ENCODE results near the gene FALEC.

FALEC gene

DNA sequence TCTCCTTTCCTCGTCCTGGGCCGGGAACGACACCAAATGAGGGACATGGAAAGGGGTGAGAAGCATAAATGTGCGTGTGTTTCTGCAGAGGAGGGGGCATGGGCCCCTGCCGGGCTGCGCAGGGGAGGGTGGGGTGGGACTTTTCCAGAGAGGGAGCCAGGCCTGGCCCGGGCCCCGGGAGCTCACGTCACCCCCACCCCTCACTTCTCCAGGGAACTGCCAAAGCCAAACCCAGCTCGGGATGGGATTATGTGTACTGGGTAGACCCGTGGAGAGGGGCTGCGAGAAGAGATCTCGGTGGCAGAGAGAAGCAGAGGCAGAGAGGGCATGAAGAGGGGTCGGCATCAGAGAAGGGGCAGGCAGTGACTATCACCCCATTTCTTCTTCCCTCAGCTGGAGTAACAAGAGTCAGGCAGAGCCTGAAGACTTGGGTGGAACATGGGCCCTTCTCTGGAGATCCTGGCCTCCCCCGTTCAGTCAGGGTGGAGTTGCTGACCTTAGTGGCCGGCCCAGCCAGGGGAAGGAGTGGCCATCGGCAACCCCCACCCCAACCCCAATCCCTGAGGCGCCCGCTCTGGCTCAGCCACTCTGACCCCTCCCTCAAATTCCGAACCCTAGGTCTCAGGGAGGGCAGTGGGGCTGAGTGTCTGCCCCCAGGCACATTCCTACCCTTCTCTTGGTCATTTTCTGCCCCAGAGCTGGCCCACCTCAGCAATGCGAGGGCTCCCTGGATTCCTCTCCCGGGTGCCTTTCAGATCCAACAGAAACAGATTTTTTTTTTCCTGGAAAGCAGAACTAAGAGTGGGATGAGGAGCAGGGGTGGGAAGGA is 34.9 kb downstream of the FALEC start:
- POLR2A ChIA-PET = interaction anchor here (0.9 to 1.7 kb wide), 2 partner anchors 10 to 13 kb away, joined by 3 to 8 read pairs; no protein-coding TSS in a partner anchor

DNA sequence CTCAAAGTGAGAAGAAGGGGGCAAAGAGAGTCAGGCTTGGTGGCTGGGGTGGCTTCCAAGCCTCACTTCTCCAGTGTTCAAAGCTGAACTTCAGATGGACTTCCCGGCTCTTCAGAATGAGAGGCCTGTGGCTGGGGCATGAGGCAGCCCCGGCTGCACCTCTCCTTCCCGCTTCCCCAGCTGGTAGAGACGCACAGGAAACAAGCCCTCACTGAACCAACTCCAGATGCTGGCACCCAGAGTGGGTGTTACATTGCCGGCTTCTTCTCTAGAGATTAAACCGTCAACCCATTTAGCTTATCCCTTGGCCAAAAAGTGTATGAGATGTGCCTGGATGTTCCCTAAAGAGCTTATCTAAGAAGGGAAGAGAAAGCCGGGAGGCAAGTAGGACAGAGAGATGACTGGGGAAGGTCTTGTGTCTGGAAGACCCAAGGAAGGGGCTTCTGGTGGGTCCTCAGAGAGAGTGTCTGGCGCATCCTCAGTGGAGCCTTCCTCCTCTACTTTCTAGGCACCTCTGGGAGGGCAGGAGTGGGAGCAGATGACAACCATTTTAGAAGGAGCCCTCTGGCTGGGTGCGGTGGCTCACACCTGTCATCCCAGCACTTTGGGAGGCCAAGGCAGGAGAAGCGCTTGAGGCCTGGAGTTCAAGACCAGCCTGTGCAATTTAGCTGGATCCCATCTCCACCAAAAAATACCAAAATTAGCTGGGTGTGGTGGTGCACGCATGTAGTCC is 35.7 kb downstream of the FALEC start:
- CTCF ChIA-PET = interaction anchor here (0.9 to 13.4 kb wide), 9 partner anchors 8 to 296 kb away, joined by 3 to 133 read pairs (median 4); no protein-coding TSS in a partner anchor
- no peak overlapping the region for H3K4me3 ChIP-seq (ENCODE audit: low read depth, low read length)
- TF ChIP-seq, protein P1, sequence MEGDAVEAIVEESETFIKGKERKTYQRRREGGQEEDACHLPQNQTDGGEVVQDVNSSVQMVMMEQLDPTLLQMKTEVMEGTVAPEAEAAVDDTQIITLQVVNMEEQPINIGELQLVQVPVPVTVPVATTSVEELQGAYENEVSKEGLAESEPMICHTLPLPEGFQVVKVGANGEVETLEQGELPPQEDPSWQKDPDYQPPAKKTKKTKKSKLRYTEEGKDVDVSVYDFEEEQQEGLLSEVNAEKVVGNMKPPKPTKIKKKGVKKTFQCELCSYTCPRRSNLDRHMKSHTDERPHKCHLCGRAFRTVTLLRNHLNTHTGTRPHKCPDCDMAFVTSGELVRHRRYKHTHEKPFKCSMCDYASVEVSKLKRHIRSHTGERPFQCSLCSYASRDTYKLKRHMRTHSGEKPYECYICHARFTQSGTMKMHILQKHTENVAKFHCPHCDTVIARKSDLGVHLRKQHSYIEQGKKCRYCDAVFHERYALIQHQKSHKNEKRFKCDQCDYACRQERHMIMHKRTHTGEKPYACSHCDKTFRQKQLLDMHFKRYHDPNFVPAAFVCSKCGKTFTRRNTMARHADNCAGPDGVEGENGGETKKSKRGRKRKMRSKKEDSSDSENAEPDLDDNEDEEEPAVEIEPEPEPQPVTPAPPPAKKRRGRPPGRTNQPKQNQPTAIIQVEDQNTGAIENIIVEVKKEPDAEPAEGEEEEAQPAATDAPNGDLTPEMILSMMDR (IDR thresholded peaks at IDR 0.05; ENCODE audit: insufficient read depth, low read length, missing control alignments) = no peak
- POLR2A ChIA-PET = interaction anchor here (0.9 to 1.7 kb wide), 2 partner anchors 9 to 13 kb away, joined by 3 to 8 read pairs; no protein-coding TSS in a partner anchor
- DNase-seq (ENCODE audit: low read depth, low spot score) = no peak

More for the DNA sequence above, 34.9 kb downstream of the FALEC start:
- DNase-seq (ENCODE audit: low read depth, low spot score) = no peak
- TF ChIP-seq, protein P1 (IDR thresholded peaks at IDR 0.05; ENCODE audit: insufficient read depth, low read length, missing control alignments) = no peak
- CTCF ChIA-PET = interaction anchor here (1.0 to 13.4 kb wide), 5 partner anchors 9 to 88 kb away, joined by 3 to 133 read pairs (median 7); no protein-coding TSS in a partner anchor
- H3K4me3 ChIP-seq (ENCODE audit: low read depth, low read length) = no peak overlapping the region

DNA sequence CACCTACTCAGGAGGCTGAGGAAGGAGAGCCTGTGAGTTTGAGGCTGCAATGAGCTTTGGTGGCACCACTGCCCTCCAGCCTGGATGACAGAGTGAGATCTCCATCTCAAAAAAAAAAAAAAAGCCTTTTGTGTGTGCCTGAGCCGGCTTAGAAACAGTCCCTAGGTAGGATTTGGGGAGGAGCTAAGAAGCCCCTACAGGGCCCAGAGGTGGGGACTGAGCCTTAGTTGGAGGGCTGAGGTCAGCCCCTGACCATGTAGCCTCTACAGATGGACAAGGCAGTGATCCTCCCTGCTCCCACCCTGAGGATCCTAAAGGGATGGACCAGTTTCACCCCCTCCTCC is 36.2 kb downstream of the FALEC start:
- DNase-seq (ENCODE audit: low read depth, low spot score) = no peak
- H3K4me3 ChIP-seq (ENCODE audit: low read depth, low read length) = no peak overlapping the region
- ChIA-PET POLR2A (interaction anchor here (1.7 kb wide), 1 partner anchor 9 kb away, joined by 8 read pairs; no protein-coding TSS in a partner anchor), CTCF (interaction anchor here (0.9 to 13.4 kb wide), 9 partner anchors 8 to 296 kb away, joined by 3 to 133 read pairs (median 4); no protein-coding TSS in a partner anchor)
- TF ChIP-seq, protein P1 (IDR thresholded peaks at IDR 0.05; ENCODE audit: insufficient read depth, low read length, missing control alignments) = no peak

DNA sequence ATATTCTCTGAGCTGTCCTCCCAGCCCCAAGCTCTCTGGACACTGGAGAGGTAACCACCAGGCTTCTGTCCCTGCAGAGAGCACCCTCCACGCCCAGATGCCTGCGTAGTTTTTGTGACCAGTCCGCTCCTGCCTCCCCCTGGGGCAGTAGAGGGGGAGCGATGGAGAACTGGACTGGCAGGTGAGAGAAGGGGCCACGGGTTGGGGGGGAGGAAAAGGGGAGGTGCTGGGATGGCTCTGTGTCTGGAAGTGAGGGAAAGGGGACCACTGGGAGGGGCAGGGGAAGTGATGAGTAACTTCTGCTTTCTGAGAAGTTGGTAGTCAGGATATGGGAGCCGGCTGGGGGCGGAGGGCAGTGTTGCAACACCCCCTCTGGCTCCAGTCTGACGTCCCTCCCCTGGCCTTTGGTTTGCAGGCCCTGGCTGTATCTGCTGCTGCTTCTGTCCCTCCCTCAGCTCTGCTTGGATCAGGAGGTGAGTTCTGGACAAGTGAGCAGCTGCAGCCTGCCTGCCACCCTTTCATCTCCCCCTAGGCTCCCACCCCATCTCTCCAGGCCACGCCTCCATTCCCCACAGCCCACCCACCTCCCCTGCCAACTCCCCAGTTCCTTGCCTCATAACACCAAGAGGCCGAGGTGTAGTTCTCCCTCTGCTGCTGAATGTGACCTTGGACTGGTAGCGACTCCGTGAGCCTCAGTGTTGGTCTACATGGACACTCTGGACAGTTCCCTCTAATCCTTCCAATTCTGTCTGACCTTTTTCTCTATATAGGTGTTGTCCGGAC is 36.8 kb downstream of the FALEC start:
- no peak for DNase-seq (ENCODE audit: low read depth, low spot score)
- H3K4me3 ChIP-seq (ENCODE audit: low read depth, low read length) = no peak overlapping the region
- CTCF ChIA-PET = interaction anchor here (0.7 to 13.4 kb wide), 8 partner anchors 7 to 297 kb away, joined by 3 to 133 read pairs (median 4); no protein-coding TSS in a partner anchor
- POLR2A ChIA-PET = interaction anchor here (1.7 kb wide), 1 partner anchor 8 kb away, joined by 8 read pairs; no protein-coding TSS in a partner anchor
- TF ChIP-seq, protein P1 (IDR thresholded peaks at IDR 0.05; ENCODE audit: insufficient read depth, low read length, missing control alignments) = no peak

DNA sequence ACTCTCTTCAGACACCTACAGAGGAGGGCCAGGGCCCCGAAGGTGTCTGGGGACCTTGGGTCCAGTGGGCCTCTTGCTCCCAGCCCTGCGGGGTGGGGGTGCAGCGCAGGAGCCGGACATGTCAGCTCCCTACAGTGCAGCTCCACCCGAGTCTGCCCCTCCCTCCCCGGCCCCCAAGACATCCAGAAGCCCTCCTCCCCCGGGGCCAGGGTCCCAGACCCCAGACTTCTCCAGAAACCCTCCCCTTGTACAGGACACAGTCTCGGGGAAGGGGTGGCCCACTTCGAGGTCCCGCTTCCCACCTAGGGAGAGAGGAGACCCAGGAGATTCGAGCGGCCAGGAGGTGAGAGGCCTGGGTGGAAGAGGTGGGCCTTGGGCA is 37.3 kb downstream of the FALEC start:
- CTCF ChIA-PET = interaction anchor here (0.7 to 13.4 kb wide), 7 partner anchors 7 to 297 kb away, joined by 3 to 133 read pairs (median 4); no protein-coding TSS in a partner anchor
- TF ChIP-seq, protein P1 (IDR thresholded peaks at IDR 0.05; ENCODE audit: insufficient read depth, low read length, missing control alignments) = no peak
- DNase-seq (ENCODE audit: low read depth, low spot score) = no peak
- no peak overlapping the region for H3K4me3 ChIP-seq (ENCODE audit: low read depth, low read length)
- POLR2A ChIA-PET = interaction anchor here (0.9 kb wide), 1 partner anchor 40 kb away, joined by 3 read pairs; no protein-coding TSS in a partner anchor
